GM19328 (cell line): ENCODE results near the gene MVB12B.

Experiments used
- ATAC-seq: cut with Tn5 transposase; IDR thresholded peaks from one replicate; pipeline ENCODE4 v1.9.1; 2021; ENCODE audit warnings: mild to moderate bottlenecking, moderate library complexity; ENCODE audit not compliant: unreplicated experiment

Gene MVB12B

GRCh38 chr9:126486276-126486675, 159.6 kb downstream of the MVB12B start:
- ATAC-seq = no peak

DNA sequence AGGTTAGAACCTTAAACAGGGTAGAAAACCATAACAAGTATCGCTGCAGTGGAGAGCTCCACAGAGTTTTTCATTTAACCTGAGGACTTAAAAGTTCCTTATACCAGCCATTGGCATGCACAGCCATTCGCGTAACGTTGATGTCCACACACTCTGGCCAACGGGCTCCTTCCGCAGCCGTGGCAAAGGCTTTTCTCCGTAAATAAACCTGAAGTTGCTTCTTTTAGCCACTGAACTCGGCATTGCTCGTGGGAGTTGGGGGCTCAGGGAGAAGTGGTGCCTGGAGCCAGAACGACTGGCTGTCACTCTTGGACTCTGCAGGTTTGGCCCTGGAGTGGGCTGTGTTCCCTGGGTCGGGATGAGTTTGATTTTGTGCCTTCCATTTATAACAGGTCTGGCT, 161.2 kb downstream of the MVB12B start:
- ATAC-seq = no peak

GRCh38 chr9:126488310-126488709, 161.7 kb downstream of the MVB12B start:
- ATAC-seq = no peak

DNA sequence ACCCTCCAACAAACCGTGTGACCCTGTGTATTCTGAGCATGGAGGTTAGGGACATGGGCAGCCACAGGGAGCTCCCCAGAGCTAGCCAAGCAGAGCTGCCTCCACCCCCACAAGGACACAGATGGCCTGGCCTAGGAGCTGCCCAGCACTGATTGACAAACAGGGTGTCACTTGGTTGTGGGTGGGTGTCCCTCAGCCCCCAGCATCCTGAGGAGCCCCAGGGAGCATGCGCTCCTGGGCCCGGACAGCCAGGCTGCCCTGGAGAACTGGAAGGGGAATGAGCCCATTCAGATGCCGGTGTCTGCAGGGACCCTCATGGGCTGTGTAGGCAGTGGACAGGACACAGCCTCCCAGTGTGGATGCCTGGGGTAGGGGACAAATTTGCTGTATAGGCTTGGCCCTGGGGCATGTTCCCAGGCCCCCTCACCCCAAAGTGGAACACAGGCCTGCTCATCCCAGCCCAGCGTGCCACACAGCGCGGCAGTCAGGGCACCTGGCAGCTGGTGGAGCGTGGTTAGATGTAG, 162.3 kb downstream of the MVB12B start:
- ATAC-seq = no peak

DNA sequence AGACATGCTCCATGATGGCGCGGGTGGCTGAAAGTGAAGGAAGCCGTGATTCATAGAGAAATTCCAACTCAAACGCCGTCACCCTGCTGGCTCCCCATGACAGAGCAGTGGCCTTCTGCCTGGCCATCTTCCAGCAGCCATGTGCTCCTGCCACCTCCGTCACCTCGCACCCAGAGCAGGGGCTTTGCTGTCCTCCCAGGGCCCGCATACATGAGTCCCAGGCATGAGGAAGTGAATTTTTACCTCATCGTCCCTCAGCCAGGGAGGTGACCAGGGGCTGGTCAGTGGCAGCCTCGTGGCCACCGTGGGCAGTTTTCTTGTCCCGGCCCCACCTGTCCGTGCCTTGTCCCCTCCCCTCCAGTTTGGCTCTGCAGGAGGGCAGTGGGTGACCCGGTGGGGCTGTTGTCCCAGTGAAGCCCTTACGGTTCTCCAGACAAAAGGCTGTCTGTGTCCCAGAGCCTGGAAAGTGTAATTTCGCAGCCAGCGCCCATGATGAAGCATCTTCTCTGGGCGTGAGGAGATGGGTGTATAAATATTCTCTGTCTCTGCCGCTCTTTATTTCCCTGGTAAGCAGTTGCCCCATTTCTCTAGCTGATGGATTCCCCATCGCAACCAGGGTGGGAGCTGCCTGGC, 163.1 kb downstream of the MVB12B start:
- no peak for ATAC-seq

DNA sequence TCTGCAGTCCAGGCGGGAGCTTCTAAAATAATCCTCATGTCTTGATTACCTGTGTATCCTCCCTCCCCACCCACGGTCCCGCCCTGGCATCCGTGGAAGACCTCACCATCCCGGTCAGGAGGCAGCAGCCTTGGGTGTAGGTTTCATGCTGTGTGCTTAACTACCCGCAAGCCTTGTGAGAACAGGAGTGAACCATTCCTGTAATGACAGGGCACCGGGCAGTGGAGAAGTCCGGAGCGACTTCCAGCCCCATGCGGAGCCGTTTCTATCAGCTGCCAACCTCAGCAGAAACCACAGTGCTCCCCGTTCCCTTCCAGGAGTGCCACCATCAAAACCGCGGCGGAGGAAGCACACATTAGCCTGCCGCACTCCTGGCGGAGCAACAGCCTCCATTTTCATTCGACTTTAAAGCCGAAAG, 163.6 kb downstream of the MVB12B start:
- ATAC-seq = no peak

DNA sequence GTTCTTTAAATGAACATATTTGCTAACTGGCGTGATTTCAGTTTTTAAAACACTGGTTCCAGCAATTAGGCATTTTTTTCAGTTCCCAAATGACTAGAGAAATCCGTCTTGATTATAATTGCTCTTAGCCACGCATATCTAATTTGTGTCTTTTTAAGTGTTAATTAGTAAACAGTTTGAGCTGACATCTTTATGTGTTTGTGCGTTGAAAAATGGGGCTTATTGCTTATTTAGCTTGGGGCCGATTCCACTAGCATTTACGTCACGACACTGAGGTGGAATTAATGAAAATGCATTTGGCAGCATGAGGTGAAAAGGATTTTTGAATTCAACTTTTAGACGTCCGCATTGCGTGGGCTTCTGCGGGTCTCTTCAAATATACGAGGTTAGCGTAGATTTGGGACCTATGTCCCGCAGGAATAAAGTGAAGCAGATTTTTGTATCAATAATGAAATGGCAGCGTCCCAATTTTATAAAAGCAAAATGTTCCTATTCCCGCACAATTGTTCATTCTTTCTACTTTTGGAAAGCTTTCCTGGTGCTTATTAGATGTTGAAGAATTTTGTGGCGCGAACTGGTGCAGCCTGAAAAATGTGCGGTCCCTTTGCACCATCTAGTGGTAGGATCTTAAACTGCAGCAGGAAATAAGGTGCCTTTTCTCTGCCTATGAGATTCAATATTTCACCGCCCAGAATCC, 164.4 kb downstream of the MVB12B start:
- ATAC-seq = no peak

- no peak for ATAC-seq
Measured at GRCh38 chr9:126491568-126491879, 164.9 kb downstream of the MVB12B start.

- ATAC-seq = no peak
Measured at GRCh38 chr9:126491949-126492348, 165.3 kb downstream of the MVB12B start.

- no peak for ATAC-seq
Measured at GRCh38 chr9:126494264-126494663, 167.6 kb downstream of the MVB12B start.

- no peak for ATAC-seq
Measured at GRCh38 chr9:126494746-126495145, 168.1 kb downstream of the MVB12B start.

GRCh38 chr9:126495411-126496180, 169.0 kb downstream of the MVB12B start:
- no peak for ATAC-seq

GRCh38 chr9:126496181-126496576, 169.6 kb downstream of the MVB12B start:
- no peak for ATAC-seq

- no peak for ATAC-seq
Measured at GRCh38 chr9:126496781-126497659, 170.4 kb downstream of the MVB12B start.

DNA sequence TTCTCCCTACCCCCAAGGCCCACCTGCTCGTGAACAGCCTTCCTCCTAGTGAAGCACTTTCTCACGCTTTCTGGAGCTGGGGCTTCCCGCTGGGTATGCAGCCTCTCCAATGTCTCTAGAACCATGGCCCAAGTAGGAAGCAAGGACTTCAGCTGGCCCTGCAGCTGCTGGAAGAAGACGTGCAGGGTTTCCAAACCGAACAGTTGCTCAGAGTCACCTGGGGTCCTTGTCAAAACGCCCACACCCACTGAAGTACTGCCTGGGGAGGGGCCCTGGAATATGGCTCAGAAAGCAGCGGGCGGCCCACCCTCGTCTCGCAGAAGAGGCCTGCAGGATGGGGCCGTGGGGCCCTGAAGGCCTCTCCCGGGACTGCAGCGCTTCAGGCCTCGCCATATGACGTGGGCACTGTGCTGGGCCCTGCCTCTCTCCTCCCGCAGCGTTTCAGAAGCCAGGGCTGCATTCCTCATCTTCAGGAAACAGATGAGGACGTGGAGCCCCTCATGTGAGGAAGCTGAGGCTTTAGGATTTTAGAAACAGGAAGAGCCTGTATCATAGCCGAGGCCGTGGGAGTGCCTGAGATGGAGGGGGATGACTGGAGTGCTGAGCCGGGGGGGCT, 171.1 kb downstream of the MVB12B start:
- ATAC-seq = no peak

DNA sequence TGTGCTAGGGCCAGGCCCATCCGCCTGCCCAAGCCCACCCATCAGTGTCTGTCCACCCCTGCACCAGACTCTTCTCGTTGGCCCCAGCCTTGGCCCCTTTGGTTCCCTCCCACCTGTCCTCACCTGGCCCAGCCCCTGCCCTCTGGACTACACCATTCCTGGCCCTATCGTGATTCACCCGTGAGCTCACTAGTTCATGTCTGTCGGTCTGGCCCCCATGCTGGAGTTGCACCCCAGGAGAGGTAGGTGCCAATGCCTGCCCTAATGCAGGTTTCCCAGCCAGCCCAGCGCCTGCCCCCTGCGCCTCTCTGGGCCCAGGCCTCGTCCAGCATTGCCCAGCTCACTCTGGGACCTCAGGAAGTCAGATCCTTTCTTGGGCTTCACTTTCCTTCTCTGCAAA, 171.7 kb downstream of the MVB12B start:
- no peak for ATAC-seq

GRCh38 chr9:126499005-126499910, 172.6 kb downstream of the MVB12B start:
- ATAC-seq = no peak

- ATAC-seq = no peak
Measured at GRCh38 chr9:126499911-126500599, 173.4 kb downstream of the MVB12B start.
